ENCODE results near the gene CD84. TPM values are rescaled to one million over a fixed set of nuclear protein-coding genes. Genes with fewer than 3 reads are reported as not detected.

Gene CD84
- total RNA-seq, 1 donor from 2014 or later, result not detected

DNA sequence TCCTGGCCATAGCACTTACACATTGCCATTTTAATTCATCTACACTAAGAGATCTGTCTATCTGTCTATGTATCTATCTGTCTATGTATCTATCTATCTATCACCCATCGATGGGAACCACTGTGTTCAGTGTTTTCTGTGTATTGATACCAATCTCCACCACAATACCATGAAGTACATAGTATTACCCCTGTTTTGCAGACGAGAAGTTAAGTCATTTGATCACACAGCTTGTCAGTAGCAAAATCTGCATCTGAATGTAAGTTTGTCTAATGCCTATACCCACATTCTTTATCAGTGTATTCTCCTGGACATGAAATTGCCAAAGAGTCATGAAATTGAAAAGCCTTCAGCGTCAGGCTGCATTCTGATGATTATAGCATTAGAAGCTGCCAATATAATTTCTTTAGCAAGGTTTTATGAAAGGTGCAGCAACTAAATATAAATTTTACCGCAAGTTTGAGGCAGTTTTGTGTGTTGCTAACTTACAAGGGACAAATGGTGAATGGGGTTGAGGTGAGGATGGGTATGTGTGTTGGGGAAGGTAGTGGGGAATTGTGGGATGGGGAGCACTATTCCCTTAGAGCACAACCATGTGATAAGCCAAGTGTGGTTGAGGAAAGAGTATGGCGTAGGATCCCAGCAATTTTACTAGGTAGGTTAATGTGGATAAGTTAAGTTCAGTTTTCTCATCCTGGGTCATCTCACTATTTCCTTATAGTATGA, 43.4 kb upstream of the CD84 start:
- no peaks in the 10 kb centered on the region for H3K79me2 ChIP-seq (ENCODE audit: low read depth)
- H3K4me1 ChIP-seq, result no peaks in the 10 kb centered on the region
- H3K27ac ChIP-seq, result no peak overlapping the region
- no peak overlapping the region for H2AFZ ChIP-seq (replicated peaks)
- H4K20me1 ChIP-seq (ENCODE audit: low read depth), result no peaks in the 10 kb centered on the region
- Mint-ChIP-seq H3K4me3 (no peak overlapping the region), H3K27ac (no peak overlapping the region), H3K4me1 (no peaks in the 10 kb centered on the region), H3K9me3 (peaks cover 3% of the 10 kb centered on the region), H3K36me3 (no peaks in the 10 kb centered on the region), H3K27me3 (ENCODE audit: insufficient read depth, low read depth) (peaks cover 4% of the 10 kb centered on the region)
- H3K36me3 ChIP-seq, result no peaks in the 10 kb centered on the region
- H3K9me3 ChIP-seq (ENCODE audit: low read depth), result no peaks in the 10 kb centered on the region
- TF ChIP-seq, protein P1, sequence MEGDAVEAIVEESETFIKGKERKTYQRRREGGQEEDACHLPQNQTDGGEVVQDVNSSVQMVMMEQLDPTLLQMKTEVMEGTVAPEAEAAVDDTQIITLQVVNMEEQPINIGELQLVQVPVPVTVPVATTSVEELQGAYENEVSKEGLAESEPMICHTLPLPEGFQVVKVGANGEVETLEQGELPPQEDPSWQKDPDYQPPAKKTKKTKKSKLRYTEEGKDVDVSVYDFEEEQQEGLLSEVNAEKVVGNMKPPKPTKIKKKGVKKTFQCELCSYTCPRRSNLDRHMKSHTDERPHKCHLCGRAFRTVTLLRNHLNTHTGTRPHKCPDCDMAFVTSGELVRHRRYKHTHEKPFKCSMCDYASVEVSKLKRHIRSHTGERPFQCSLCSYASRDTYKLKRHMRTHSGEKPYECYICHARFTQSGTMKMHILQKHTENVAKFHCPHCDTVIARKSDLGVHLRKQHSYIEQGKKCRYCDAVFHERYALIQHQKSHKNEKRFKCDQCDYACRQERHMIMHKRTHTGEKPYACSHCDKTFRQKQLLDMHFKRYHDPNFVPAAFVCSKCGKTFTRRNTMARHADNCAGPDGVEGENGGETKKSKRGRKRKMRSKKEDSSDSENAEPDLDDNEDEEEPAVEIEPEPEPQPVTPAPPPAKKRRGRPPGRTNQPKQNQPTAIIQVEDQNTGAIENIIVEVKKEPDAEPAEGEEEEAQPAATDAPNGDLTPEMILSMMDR (IDR thresholded peaks at IDR 0.05), result no peak
- TF ChIP-seq EZH2phosphoT487 (IDR thresholded peaks at IDR 0.05), result no peak
- no peak for TF ChIP-seq EZH2 (IDR thresholded peaks at IDR 0.05)
- no peak for DNase-seq (ENCODE audit: low spot score)
- no peaks in the 10 kb centered on the region for H3F3A ChIP-seq (ENCODE audit: low read depth)
- no peak overlapping the region for H3K9ac ChIP-seq
- no peak overlapping the region for H3K4me2 ChIP-seq
- H3K4me3 ChIP-seq, result no peak overlapping the region
- H3K27me3 ChIP-seq, result no peaks in the 10 kb centered on the region

DNA sequence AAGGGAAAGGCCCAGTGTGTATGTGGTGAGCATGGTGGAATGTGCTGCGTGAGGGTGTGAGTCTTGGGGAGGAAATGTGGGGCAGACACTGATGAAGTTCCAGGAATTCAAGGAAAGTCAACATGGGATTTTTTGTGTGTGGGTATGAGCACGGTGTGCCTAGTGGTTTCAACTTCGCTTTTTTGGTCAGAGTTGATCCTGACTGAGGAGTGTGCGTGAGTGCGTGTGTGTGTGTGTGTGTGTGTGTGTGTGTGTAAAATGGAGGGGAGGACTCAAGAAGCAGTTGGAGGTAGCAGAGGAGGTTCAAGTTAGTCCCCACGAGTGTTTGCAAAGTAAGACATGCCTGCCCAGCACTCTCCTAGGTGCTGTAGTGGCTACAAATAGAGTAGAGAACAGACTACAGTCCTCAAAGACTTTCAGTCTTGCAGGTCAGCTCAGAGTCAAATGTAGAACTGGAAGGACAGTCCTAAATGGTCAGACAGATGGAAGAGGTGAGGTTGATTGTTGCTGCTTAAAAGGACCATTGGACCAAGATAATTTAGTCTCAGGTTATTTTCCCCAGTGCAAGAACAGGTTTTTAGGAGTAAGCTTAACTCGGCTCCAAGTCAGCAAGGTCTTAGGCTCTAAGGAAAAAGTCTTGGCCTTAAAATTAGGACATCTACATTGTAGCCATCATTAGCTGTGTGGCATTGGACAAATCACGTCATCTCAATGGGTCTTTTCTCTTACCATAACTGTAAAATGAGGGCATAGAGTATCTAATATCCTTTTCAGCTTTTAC, 42.5 kb upstream of the CD84 start:
- no peak overlapping the region for H3K4me3 Mint-ChIP-seq
- Histone ChIP-seq H3K27ac (no peak overlapping the region), H2AFZ (replicated peaks) (no peak overlapping the region), H3K9me3 (ENCODE audit: low read depth) (no peaks in the 10 kb centered on the region), H3K4me3 (no peak overlapping the region), H3K4me1 (no peaks in the 10 kb centered on the region), H3K27me3 (no peaks in the 10 kb centered on the region), H3F3A (ENCODE audit: low read depth) (no peaks in the 10 kb centered on the region), H3K4me2 (no peak overlapping the region), H4K20me1 (ENCODE audit: low read depth) (no peaks in the 10 kb centered on the region), H3K79me2 (ENCODE audit: low read depth) (no peaks in the 10 kb centered on the region), H3K9ac (no peak overlapping the region), H3K36me3 (no peaks in the 10 kb centered on the region)
- H3K4me1 Mint-ChIP-seq, result no peaks in the 10 kb centered on the region
- peaks cover 3% of the 10 kb centered on the region for H3K9me3 Mint-ChIP-seq
- no peak overlapping the region for H3K27ac Mint-ChIP-seq
- TF ChIP-seq EZH2 (IDR thresholded peaks at IDR 0.05), result no peak
- no peak for TF ChIP-seq EZH2phosphoT487 (IDR thresholded peaks at IDR 0.05)
- TF ChIP-seq, protein P1 (IDR thresholded peaks at IDR 0.05), result no peak
- no peaks in the 10 kb centered on the region for H3K36me3 Mint-ChIP-seq
- peaks cover 4% of the 10 kb centered on the region for H3K27me3 Mint-ChIP-seq (ENCODE audit: insufficient read depth, low read depth)
- DNase-seq (ENCODE audit: low spot score), result no peak

DNA sequence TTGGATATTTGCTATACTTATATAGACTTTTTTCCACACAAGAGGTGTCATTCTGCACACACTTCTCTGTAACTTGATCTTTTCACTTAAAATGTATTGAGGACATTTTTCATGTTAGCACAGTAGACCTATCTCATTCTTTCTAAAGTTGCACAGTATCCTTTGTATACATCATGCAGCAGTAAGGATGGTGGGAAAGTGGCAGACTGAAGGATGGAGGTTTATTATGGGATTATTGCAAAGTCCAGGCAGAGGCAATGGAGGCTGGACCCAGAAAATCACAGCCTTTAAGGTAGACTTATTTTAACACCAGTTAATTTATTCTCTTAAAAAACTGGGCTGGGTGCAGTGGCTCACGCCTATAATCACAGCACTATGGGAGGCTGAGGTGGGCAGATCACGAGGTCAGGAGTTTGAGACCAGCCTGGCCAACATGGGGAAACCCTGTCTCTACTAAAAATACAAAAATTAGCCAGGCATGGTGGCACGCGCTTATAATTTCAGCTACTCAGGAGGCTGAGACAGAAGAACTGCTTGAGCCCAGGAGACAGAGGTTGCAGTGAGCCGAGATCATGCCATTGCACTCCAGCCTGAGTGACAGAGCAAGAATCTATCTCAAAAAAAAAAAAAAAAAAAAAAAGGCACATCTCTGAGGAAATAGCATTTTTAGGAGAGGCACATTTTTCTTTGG, 41.8 kb upstream of the CD84 start:
- Histone ChIP-seq H3K79me2 (ENCODE audit: low read depth) (no peaks in the 10 kb centered on the region), H4K20me1 (ENCODE audit: low read depth) (no peaks in the 10 kb centered on the region), H2AFZ (replicated peaks) (no peak overlapping the region), H3K4me2 (no peak overlapping the region), H3K9me3 (ENCODE audit: low read depth) (no peaks in the 10 kb centered on the region), H3F3A (ENCODE audit: low read depth) (no peaks in the 10 kb centered on the region), H3K4me1 (no peaks in the 10 kb centered on the region), H3K4me3 (no peak overlapping the region), H3K27me3 (no peaks in the 10 kb centered on the region), H3K27ac (no peak overlapping the region), H3K9ac (no peak overlapping the region), H3K36me3 (no peaks in the 10 kb centered on the region)
- TF ChIP-seq EZH2 (IDR thresholded peaks at IDR 0.05), result no peak
- TF ChIP-seq, protein P1 (IDR thresholded peaks at IDR 0.05), result no peak
- TF ChIP-seq EZH2phosphoT487 (IDR thresholded peaks at IDR 0.05), result no peak
- Mint-ChIP-seq H3K4me1 (no peaks in the 10 kb centered on the region), H3K4me3 (no peak overlapping the region), H3K9me3 (peaks cover 3% of the 10 kb centered on the region), H3K27ac (no peak overlapping the region), H3K27me3 (ENCODE audit: insufficient read depth, low read depth) (peaks cover 2% of the 10 kb centered on the region), H3K36me3 (no peaks in the 10 kb centered on the region)
- DNase-seq (ENCODE audit: low spot score), result no peak

All from neural progenitor cell (in vitro differentiated cells).